ENCODE data around the gene KLHL14. TPM values are rescaled to one million over a fixed set of nuclear protein-coding genes. Genes with fewer than 3 reads are reported as not detected.

The KLHL14 gene
- total RNA-seq, 1 experiment from 2014 or later: not detected

DNA sequence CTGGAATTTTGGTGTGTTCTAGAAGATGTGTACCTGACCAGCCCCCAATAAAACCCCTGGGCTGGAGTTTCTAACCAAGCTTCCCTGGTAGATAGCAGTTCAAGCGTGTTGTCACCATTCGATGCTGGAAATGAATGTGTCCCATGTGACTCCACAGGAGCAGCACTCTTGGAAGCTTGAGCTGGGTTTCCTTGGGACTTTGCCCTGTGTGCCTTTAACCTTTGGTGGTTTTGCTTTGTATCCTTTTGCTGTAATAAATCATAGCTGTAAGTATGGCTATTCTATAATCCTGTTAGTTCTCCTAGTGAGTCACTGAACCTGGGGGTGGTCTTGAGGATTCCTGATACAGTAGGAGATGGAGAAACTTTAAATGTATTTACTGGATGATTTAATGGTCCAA, 65.2 kb downstream of the KLHL14 start (continued):
- TF ChIP-seq, protein P1, sequence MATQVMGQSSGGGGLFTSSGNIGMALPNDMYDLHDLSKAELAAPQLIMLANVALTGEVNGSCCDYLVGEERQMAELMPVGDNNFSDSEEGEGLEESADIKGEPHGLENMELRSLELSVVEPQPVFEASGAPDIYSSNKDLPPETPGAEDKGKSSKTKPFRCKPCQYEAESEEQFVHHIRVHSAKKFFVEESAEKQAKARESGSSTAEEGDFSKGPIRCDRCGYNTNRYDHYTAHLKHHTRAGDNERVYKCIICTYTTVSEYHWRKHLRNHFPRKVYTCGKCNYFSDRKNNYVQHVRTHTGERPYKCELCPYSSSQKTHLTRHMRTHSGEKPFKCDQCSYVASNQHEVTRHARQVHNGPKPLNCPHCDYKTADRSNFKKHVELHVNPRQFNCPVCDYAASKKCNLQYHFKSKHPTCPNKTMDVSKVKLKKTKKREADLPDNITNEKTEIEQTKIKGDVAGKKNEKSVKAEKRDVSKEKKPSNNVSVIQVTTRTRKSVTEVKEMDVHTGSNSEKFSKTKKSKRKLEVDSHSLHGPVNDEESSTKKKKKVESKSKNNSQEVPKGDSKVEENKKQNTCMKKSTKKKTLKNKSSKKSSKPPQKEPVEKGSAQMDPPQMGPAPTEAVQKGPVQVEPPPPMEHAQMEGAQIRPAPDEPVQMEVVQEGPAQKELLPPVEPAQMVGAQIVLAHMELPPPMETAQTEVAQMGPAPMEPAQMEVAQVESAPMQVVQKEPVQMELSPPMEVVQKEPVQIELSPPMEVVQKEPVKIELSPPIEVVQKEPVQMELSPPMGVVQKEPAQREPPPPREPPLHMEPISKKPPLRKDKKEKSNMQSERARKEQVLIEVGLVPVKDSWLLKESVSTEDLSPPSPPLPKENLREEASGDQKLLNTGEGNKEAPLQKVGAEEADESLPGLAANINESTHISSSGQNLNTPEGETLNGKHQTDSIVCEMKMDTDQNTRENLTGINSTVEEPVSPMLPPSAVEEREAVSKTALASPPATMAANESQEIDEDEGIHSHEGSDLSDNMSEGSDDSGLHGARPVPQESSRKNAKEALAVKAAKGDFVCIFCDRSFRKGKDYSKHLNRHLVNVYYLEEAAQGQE (IDR thresholded peaks at IDR 0.05; ENCODE audit: low read depth): no peak

DNA sequence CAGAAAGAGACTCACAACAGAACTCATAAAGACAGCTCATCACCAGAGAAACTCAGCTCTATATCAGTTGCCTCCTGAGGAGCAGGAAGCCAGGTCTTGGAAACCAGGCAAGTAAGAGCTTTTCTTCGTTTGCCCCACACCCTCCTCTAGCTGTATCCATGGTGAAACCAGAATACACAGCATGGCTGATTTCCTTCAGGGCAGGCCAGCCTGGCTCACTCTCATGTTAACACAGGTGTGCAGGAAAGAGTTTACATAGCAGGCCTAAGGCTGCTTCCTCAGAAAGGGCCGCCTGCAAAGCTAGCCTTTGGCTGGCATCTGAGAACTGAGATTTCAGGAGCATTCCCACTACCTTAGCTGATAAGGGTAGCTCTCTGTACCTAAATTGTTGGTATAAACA, 65.7 kb downstream of the KLHL14 start:
- H3K27ac ChIP-seq (ENCODE audit: low read depth, low read length): no peak overlapping the region
- ChIA-PET CTCF (no interaction called here), POLR2A (no interaction called here), RAD21 (ENCODE audit: low non-redundant PET in 1 of 2, low total read pairs in 2 of 2, uncharacterized antibody in 2 of 2, unreplicated experiment in 2 of 2) (no interaction called here)
- no peaks in the 10 kb centered on the region for H3K9me3 ChIP-seq (ENCODE audit: control insufficient read depth in 1 of 2, insufficient read depth in 1 of 2, low read depth in 1 of 2, low read length in 2 of 2)
- H3K4me1 ChIP-seq (ENCODE audit: control insufficient read depth in 1 of 2, insufficient read depth in 2 of 2, low read length in 2 of 2): no peaks in the 10 kb centered on the region
- H3K4me2 ChIP-seq (ENCODE audit: low read length): no peak overlapping the region
- H4K20me1 ChIP-seq (ENCODE audit: insufficient read depth): no peaks in the 10 kb centered on the region
- no peak overlapping the region for H3K9ac ChIP-seq (ENCODE audit: low read length)
- DNase-seq (ENCODE audit: low read depth, low spot score) (no peak), ATAC-seq (no peak)
- no peak for TF ChIP-seq SRF (IDR thresholded peaks at IDR 0.05; ENCODE audit: low read depth)
- TF ChIP-seq RAD21 (IDR thresholded peaks at IDR 0.05; ENCODE audit: low read depth): no peak
- TF ChIP-seq CEBPB (IDR thresholded peaks at IDR 0.05; ENCODE audit: low read depth): no peak
- no peak for TF ChIP-seq SIN3A (IDR thresholded peaks at IDR 0.05; ENCODE audit: low read depth)
- TF ChIP-seq, protein P2, sequence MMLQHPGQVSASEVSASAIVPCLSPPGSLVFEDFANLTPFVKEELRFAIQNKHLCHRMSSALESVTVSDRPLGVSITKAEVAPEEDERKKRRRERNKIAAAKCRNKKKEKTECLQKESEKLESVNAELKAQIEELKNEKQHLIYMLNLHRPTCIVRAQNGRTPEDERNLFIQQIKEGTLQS (IDR thresholded peaks at IDR 0.05): no peak
- no peak for TF ChIP-seq EGR1 (IDR thresholded peaks at IDR 0.05; ENCODE audit: low read depth)
- TF ChIP-seq YY1 (IDR thresholded peaks at IDR 0.05; ENCODE audit: extremely low read depth, insufficient replicate concordance, low read depth, low read length): no peak
- no peak for TF ChIP-seq ELF1 (IDR thresholded peaks at IDR 0.05; ENCODE audit: borderline replicate concordance, low read depth)
- TF ChIP-seq CBX3 (IDR thresholded peaks at IDR 0.05; ENCODE audit: low read depth): no peak
- TF ChIP-seq POLR2A (IDR thresholded peaks at IDR 0.05; ENCODE audit: borderline replicate concordance, extremely low read depth, insufficient read depth, insufficient read length): no peak
- TF ChIP-seq, protein P3, sequence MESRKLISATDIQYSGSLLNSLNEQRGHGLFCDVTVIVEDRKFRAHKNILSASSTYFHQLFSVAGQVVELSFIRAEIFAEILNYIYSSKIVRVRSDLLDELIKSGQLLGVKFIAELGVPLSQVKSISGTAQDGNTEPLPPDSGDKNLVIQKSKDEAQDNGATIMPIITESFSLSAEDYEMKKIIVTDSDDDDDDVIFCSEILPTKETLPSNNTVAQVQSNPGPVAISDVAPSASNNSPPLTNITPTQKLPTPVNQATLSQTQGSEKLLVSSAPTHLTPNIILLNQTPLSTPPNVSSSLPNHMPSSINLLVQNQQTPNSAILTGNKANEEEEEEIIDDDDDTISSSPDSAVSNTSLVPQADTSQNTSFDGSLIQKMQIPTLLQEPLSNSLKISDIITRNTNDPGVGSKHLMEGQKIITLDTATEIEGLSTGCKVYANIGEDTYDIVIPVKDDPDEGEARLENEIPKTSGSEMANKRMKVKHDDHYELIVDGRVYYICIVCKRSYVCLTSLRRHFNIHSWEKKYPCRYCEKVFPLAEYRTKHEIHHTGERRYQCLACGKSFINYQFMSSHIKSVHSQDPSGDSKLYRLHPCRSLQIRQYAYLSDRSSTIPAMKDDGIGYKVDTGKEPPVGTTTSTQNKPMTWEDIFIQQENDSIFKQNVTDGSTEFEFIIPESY (IDR thresholded peaks at IDR 0.05; ENCODE audit: extremely low read depth, insufficient replicate concordance, low read length): no peak
- no peaks in the 10 kb centered on the region for H3K36me3 ChIP-seq (ENCODE audit: control insufficient read depth in 1 of 2, insufficient read depth in 2 of 2, low read length in 2 of 2)
- no peak overlapping the region for H3K4me3 ChIP-seq (replicated peaks in 1 of 2; ENCODE audit: low read depth in 1 of 2, low read length in 2 of 2)
- no peaks in the 10 kb centered on the region for H3K79me2 ChIP-seq (ENCODE audit: insufficient read depth, low read length)
- no TSS peak for BruUV-seq (replicated peaks)
- intact Hi-C loops (cut with micrococcal nuclease): no loop called here
- no peaks in the 10 kb centered on the region for H3K27me3 ChIP-seq (ENCODE audit: insufficient read depth, low read length)
- H2AFZ ChIP-seq (ENCODE audit: low read depth, low read length, poor library complexity, severe bottlenecking): no peak overlapping the region
- H3K9me2 ChIP-seq (ENCODE audit: insufficient read depth): no peaks in the 10 kb centered on the region
